Activated CD8-positive, alpha-beta memory T cell treated with anti-CD3 and anti-CD28 coated beads for 24 hours (primary cell): ENCODE measurements around the gene TIE1.

Source experiments
- DNase-seq: peaks from one replicate; pipeline ENCODE4 v3.0.0-alpha.2; 2020

TIE1 gene

DNA sequence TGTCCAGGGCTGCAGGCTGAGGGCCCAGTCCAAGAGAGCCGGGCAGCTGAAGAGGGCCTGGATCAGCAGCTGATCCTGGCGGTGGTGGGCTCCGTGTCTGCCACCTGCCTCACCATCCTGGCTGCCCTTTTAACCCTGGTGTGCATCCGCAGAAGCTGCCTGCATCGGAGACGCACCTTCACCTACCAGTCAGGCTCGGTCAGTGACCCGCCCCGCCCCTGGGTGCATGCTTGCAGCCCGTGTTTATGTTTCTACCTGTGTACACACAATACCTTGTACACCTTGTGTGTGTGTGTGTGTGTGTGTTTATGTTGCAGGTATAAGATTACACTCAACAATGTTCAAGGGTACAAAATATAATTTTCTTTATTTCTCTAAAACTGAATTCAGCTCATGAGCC is 13.0 kb downstream of the TIE1 start:
- DNase-seq = no peak

DNA sequence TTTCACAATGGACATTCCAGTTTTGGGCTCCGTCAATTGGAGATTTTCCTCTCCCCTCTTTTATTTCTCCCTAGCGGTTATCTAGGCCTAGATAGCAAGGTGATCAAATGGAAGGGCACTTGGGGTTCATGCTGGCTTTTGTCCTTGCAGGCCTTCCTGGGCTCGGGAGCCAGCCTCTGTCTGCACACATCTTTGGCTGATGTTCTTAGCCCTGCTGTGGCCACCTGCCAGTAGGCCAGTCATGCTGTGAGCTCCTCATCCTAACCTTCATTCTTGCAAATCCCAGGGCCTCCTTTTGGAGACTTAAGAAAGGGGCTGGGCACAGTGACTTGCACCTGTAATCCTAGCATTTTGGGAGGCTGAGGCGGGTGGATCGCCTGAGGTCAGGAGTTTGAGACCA is 13.5 kb downstream of the TIE1 start:
- no peak for DNase-seq

DNA sequence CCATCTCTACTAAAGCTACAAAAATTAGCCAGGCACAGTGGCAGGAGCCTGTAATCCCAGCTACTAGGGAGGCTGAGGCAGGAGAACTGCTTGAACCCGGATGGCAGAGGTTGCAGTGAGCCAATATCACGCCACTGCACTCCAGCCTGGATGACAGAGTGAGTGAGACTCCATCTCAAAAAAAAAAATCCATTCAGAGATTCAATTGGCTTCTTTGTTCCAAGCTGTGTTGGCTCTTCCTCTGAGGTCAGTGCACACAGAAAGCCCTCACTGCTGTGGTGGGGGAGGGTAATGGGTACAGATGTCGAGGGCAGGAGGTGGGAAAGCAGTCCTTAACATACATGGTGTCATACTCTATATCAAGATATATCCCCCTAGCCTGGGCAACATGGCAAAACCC is 14.7 kb downstream of the TIE1 start:
- DNase-seq = no peak

DNA sequence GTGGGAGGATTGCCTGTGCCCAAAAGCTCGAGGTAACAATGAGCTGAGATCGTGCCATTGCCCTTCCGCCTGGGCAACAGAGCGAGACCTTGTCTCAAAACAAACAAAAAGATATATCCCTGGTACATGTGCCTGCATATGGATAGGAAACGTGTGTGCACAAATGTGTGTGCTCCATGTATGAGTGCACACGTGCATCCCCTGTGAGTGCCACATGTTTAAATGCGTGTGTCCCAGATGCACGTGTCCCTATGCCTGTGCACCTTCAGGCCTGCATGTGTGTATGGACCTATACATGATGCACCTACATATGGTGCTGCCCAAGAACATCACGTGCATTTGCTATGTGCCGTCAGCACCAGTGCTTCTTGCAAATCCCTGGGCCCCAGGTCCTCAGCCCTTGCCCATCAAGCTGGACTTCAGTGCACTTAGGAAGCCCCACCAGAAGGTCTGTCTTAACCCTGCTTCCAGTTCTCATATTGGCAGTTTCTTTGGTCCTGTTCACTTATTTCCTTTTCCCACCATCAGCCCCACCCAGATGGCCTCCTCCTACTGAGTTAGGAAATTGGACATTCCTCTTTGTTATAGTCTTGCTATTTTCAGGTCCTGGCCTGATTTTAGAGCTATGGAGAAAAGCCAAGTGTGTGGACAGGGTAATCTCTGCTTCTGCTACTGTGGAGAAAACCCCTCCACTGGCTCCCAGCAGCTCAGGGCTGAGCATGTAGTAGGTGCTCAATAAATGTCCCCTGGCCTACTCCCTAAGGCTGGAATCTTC is 15.4 kb downstream of the TIE1 start:
- no peak for DNase-seq

DNA sequence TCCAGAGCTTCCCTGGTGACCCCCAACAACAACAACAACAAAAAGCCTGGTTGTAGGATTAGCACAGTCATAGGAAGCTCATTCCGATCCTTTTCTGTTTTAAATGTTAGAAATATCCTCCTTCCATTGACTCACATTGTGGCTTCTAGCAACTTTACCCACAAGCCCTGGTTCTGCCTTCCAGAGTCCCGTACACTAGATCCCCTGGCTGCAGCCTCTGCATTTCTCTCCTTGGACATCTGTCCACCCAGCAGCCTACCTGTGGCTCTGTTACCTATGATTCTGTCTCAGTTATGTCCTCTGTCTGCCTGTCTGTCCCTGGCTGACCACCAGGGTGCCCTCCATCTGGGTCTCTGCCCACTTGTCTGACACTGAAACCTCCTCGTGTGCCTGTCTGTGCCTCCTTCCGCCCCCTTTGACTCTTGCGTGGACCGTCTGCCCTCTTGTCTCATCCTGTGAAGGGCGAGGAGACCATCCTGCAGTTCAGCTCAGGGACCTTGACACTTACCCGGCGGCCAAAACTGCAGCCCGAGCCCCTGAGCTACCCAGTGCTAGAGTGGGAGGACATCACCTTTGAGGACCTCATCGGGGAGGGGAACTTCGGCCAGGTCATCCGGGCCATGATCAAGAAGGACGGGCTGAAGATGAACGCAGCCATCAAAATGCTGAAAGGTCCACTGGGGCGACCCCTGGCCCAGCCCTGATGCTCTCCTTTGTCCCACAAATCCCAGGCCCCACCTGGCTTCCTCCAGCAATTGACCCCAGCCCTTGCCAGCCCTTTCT is 16.1 kb downstream of the TIE1 start:
- no peak for DNase-seq

DNA sequence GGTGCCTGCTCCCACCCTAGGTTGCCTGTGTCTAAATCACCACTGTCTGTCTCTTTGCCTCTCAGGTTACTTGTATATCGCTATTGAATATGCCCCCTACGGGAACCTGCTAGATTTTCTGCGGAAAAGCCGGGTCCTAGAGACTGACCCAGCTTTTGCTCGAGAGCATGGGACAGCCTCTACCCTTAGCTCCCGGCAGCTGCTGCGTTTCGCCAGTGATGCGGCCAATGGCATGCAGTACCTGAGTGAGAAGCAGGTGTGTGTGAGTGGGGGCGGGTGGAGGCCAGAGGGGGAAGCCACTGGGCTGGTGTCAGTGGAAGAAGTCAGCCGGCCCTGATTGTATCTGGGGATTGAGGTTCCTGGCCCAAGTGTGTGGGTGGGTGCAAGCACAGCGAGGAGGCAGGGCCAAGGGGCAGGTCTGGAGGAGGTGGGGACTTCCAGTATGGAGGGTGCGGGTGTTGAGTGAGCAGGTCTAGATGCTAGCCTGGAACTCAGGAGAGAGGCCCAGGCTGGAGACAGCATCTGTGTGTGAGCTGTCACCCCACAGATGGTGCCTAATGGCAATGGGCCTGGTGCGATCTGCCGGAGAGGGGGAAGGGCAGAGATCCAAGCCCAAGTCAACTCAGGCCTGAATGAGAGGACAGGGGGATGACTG is 17.2 kb downstream of the TIE1 start:
- DNase-seq = no peak

DNA sequence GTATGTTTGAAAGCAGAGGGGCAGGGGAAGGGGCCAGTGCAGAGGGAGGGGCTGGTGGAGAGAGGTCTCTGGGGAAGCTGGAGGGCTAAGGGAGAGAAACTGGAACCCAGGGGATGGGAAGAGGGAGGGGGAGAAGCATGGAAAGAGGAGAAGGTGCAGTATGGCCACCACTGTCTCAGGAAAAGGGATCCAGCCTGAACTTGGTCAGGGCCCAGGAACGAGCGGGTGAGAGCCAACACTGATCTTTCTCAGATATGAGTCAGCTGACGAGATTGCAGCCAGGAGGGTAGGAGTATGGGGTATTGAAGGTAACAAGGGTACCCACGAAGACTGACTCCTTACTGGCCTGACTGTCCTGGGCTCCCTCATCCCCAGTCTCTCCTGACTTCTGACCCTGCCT is 18.0 kb downstream of the TIE1 start:
- DNase-seq = no peak

DNA sequence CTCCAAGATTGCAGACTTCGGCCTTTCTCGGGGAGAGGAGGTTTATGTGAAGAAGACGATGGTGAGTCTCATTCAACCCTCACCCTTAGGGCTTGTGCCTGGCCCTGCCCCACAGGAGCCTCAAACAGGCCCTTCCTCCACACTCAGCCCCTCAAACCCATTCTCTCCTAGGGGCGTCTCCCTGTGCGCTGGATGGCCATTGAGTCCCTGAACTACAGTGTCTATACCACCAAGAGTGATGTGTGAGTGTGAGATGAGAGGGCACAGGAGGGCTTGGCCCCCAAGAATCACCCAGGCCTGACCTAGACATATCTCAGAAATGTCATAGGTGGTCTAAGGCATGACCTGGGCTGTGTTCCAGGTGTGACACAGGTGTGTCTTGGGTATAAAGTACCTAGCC is 18.5 kb downstream of the TIE1 start:
- DNase-seq = no peak

DNA sequence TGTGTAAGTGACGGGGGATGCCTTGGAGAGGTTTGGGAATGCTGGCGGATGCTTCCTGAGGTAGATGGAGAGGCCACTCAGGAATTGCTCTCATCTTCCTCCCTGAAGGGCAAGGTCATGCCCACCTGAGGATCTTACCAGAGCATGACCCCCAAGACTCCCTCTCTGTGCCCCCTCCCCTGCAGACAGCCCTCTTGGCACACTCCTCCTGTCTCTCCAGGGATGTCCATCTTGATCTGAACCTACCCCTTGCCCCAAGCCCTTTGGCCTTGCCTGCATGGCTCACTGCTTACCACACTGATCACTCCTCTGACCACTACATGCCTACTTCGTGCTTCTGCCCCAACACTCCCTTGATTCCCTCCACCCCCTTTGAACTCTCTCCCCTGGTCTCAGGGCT is 19.0 kb downstream of the TIE1 start:
- DNase-seq = no peak

DNA sequence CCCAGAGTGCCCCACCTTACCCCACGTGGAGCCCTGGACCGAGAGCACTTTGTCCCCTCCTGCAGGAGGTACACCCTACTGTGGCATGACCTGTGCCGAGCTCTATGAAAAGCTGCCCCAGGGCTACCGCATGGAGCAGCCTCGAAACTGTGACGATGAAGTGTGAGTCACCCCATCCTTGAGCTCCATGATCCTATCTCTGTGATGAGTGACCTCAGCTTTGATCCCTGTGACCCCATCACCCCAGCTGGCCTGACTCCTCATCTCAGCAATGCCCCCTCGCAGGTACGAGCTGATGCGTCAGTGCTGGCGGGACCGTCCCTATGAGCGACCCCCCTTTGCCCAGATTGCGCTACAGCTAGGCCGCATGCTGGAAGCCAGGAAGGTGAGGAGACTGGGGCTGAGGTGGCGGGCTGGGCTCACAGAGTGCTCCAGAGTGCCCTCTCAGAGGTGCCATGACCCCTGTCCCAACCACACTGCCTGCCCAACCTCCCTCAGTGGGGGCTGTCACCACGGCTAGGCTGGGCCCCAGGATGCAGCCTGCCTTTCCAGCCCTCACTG is 20.6 kb downstream of the TIE1 start:
- DNase-seq = no peak

DNA sequence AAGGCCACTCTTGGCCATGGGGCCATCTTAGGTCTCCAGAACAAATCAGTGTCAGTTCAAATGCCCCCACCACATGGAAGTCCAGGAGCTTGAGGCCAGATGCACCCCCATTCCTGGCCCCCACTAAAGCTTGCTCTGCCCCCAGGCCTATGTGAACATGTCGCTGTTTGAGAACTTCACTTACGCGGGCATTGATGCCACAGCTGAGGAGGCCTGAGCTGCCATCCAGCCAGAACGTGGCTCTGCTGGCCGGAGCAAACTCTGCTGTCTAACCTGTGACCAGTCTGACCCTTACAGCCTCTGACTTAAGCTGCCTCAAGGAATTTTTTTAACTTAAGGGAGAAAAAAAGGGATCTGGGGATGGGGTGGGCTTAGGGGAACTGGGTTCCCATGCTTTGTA is 21.7 kb downstream of the TIE1 start:
- DNase-seq = no peak

DNA sequence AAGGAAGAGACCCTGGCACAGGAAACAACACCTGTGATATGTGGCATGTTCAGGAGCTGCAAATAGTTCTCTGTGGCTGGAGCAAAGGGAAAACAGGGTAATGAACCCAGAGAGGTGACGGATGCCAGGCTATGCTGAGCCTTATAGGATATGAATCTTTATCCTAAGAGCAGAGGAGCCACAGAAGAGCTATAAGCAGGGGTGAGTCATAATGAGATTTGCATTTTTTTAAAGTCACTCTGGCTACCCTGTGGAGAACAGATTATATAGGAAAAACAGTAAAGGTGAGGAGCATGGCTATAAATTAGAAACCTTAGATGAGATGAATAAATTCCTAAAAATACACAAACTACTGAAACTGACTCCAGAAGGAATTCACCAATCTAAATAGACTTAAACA is 24.0 kb downstream of the TIE1 start:
- no peak for DNase-seq

DNA sequence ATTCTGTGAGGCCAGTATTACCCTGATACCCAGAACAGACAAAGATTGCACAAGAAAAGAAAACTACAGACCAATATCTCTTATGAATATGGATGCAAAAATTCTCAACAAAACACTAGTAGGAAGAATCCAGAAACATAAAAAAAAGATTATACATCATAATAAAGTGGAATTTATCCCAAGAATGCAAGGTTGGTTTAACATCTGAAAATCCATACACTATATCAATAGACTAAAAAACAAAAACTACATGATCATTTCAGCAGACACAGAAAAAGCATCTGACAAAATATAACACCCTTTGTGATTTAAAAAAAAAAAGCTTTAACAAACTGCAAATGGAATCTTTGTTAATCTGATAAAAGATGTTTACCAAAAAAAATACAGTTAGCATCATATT is 24.6 kb downstream of the TIE1 start:
- DNase-seq = no peak

DNA sequence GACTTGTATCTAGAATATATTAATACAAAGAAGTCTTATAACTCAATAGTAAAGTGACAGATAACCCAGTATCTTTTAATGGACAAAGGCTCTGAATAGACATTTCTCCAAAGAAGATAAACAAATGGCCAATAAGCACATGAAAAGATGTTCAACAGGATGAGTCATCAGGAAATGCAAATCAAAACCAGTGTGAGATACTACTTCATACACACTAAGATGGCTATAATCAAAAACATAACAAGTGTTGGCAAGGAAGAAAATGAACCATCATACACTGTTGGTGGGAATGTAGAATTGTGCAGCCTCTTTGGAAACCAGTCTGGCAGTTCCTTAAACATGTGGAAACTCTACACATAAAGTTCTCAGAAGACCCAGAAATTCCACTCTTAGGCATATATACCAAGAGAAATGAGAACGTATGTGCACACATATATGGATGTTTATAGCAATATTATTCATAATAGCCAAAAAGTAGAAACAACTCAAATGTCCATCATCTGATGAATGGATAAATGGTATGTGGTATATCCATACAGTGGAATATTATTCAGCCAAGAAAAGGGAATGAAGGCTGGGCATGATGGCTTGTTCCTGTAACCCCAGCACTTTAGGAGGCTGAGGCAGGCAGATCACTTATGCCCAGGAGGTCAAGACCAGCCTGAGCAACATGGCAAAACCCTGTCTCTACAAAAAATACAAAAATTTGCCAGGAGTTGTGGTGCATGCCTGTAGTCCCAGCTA is 26.9 kb downstream of the TIE1 start:
- no peak for DNase-seq

DNA sequence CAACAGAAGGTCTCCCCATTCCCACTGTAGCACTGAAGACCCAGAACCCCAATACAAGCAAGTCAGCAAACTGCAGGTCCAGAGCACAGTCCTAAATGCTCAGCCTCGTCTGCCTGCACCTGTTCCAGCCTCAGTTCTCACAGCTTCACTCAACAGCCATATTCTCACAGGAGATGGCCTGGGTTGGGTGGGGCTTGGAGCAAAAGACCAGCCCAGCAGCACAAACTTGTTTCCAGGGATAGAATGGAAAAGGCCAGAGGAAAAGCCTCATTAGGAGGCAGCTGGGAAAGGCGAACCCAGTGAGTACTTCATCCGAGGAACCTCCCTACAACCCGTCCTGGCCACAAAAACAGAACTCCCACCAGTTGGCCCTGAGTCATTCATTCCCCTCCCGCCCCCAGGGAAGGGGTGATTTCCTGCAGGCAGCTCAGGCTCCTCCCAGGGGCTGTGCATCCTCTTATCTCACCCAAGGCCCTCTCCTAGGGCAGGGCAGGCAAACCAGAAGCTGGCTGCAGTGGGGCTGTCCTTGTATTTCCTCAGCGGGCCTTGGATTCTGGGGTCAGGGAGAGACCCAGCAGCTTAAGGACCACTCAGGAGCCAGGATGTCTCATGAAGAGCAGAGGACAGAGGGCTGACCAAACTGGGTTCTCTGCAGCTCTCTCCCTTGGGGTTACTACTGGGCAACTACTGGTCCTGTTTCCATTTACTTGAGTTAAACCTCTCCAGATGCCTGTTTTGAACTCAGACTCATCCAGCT is 29.4 kb downstream of the TIE1 start:
- peak; percentile 80 for DNase-seq

DNA sequence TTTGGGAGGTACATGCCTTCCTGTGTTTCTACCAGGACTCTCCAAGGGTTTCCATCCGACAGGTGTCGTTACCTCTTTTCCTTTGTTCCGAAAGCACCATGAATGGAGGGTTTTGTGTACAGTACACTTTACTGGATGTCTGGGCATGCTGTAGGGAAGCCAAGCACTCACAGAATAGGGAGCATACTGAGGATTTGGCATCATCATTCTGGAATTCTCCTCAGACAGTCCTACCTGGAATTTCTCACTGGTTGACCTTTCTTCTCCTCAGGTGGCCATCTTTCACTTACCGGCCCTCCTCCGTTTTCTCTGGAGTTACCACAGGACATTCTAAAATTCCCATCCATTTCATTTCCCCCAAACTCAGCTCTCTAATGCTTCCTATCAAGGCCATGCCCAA is 30.9 kb downstream of the TIE1 start:
- no peak for DNase-seq

DNA sequence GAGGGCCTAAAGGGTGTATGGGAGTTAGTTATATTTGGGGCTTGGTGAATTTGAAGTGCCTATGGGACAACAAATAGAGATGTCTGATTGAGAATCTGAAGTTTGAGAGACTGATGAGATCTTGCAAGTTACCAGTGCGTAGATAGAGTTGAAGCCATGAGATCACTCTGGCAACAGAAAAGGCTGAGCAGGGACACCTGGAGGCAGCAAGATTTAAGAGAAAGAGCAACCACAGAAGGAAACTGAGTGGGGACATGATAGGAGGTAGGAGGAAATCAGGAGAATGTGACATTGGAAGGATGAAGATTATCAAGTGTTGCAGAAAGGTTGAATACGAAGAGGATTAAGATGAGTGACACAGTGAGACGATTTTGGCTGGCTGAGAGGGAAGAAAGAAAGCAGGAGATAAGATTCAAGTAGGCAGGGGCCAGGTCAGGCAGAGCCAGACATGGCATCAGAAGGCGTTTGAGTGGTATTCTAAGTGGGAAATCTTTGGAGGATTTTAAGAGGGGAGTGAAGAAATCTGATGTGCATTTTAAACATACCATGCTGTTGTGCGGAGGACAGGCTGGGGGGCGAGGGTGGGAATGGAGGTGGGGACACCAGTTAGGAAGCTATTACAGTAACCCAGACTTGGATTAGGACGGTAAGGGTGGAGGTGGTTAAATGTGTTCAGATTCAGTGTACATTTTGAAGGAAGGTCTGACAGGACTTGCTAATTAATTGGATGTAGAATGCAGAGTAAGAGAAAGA is 33.8 kb downstream of the TIE1 start:
- no peak for DNase-seq

DNA sequence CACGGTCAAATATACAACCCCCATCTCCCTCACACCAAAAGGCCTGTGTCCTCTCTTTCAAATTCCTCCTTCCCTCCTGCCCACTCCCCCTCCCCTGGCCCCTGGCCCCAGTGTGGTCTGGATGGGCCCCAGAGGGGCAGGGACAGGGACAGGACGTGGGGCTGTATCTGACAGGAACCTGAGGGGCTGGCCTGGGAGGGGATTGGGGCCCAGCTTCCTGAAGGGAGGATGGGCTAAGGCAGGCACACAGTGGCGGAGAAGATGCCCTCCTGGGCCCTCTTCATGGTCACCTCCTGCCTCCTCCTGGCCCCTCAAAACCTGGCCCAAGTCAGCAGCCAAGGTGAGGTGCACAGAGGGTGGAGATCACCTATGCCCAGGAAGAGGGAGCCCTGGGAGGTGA is 36.8 kb downstream of the TIE1 start, which contains the start of gene MPL:
Gene MPL (plus strand): TSS at position 231 of the 400 bp plus-strand sequence. CDS start 31 bp downstream, at position 262.
- no peak for DNase-seq

DNA sequence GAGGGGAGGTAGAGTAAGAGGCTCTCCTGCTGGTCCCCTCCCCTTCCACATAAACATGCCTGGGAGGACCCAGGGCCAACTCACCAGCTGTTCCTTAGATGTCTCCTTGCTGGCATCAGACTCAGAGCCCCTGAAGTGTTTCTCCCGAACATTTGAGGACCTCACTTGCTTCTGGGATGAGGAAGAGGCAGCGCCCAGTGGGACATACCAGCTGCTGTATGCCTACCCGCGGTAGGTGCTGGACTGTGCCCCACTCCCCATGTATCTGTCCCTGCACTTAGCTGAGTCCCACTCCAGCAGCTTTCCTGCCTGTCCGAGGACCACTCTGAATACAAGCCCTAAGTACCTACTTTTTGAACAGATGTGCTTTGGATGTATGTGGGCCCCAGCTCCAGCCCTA is 37.2 kb downstream of the TIE1 start:
- no peak for DNase-seq

DNA sequence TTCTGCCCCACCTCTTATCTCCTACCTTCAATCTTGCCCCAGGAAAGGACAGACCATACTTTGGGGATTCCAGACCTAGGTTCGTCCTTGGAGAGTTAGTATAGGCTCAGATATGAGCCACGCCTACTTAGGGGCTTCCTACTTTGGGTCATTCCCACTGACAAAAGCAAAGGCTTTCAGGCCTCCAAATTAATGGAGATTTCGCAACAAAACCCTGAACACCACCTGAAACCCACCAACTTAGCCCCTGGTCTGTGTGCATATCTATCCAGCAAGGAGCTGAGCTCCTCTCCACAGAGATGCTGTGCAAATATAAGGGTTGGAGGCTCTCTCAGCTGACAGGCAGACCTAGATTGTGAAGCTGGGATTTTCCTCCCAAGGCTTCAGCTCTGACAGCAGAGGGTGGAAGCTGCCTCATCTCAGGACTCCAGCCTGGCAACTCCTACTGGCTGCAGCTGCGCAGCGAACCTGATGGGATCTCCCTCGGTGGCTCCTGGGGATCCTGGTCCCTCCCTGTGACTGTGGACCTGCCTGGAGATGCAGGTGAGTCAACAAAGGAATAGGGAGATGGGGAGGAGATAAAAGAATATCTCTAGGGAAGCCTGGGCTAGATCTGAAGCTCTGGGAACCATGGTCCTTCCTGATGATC is 38.9 kb downstream of the TIE1 start:
- no peak for DNase-seq

DNA sequence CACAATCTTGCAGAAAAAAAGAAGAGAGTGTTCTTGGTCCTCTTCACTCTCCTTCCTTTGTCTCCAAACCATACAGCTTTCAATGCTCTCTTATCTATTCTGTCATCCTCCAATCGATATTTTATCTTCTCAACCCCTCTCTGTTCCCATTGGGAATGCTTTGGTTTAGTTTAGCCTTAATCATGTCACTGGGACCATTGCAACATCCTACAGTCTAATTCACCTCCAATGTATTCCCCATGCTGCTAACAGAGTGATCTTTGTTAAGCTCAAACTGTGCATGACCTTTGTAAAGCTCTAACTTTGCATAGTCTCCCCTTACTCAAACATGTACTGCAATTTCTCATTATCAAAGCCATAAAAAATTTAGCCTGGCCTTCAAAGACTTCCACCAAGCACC is 39.8 kb downstream of the TIE1 start:
- no peak for DNase-seq
